H1 (cell line): ENCODE measurements around the gene TBCD. TPM values are rescaled to one million over a fixed set of nuclear protein-coding genes. Genes with fewer than 3 reads are reported as not detected.

Experiments used
- ATF3 ChIP-seq: IDR thresholded peaks from 2 replicates; pipeline ENCODE4 v1.6.1; 2011; ENCODE audit warnings: low read depth, mild to moderate bottlenecking, low read length; ENCODE audit not compliant: insufficient read depth
- BACH1 ChIP-seq: IDR thresholded peaks from 2 replicates; pipeline ENCODE4 v1.6.1; 2012; ENCODE audit warnings: low read length, improper control_type of control experiment
- CEBPB ChIP-seq: IDR thresholded peaks from 2 replicates; pipeline ENCODE4 v1.6.1; 2012; ENCODE audit warnings: low read depth, low read length
- CHD2 ChIP-seq: IDR thresholded peaks from 2 replicates; pipeline ENCODE4 v1.6.1; 2012; ENCODE audit warnings: low read length, improper control_type of control experiment
- CREB1 ChIP-seq: IDR thresholded peaks from 2 replicates; pipeline ENCODE4 v1.6.1; 2012; ENCODE audit warnings: inconsistent platforms
- CTBP2 ChIP-seq: IDR thresholded peaks from 2 replicates; pipeline ENCODE4 v1.7.0; 2011; ENCODE audit warnings: borderline replicate concordance, mild to moderate bottlenecking, moderate library complexity, mixed read lengths, low read length; ENCODE audit not compliant: insufficient read depth, insufficient read length
- E2F6 ChIP-seq: IDR thresholded peaks from 2 replicates; pipeline ENCODE4 v1.6.1; 2012; ENCODE audit warnings: inconsistent platforms
- EP300 ChIP-seq, 2 experiments: IDR thresholded peaks; 1 replicate in 1 of 2; 2 replicates in 1 of 2; pipeline ENCODE4 v1.6.1; 2011 to 2012; ENCODE audit warnings: low read depth in 2 of 2, low read length in 2 of 2, mild to moderate bottlenecking in 2 of 2, borderline replicate concordance in 1 of 2, inconsistent platforms in 1 of 2, moderate library complexity in 1 of 2
- EZH2 ChIP-seq: fragments of 200-600 bp; sonication (generic); IDR thresholded peaks from 2 replicates; pipeline ENCODE4 v1.7.1; 2012; ENCODE audit warnings: low read depth, mild to moderate bottlenecking, moderate library complexity, low read length, inconsistent platforms; ENCODE audit not compliant: severe bottlenecking
- JUND ChIP-seq: IDR thresholded peaks from 2 replicates; pipeline ENCODE4 v1.6.1; 2011; ENCODE audit warnings: mild to moderate bottlenecking, improper control_type of control experiment, low read length
- KDM1A ChIP-seq: fragments of 200-600, 300-600 bp; sonication (generic); IDR thresholded peaks from 2 replicates; pipeline ENCODE4 v1.7.1; 2016; ENCODE audit warnings: mild to moderate bottlenecking, low read length, borderline replicate concordance
- NRF1 ChIP-seq: IDR thresholded peaks from 2 replicates; pipeline ENCODE4 v1.6.1; 2011; ENCODE audit warnings: mild to moderate bottlenecking, low read depth, low read length, improper control_type of control experiment
- POLR2A ChIP-seq, 2 experiments: IDR thresholded peaks; 1 replicate in 1 of 2; 2 replicates in 1 of 2; pipeline ENCODE4 v1.6.1; 2011; ENCODE audit warnings: low read depth in 2 of 2, low read length in 2 of 2, mild to moderate bottlenecking in 2 of 2; ENCODE audit errors: control extremely low read depth in 1 of 2
- RAD21 ChIP-seq, 2 experiments: IDR thresholded peaks in 1 of 2; conservative IDR thresholded peaks in 1 of 2; 2 replicates each; pipeline ENCODE4 v1.6.1; 2011; ENCODE audit warnings: low read depth in 2 of 2, low read length in 2 of 2, improper control_type of control experiment in 1 of 2, inconsistent platforms in 1 of 2, mild to moderate bottlenecking in 1 of 2, moderate library complexity in 1 of 2
- RBBP5 ChIP-seq: IDR thresholded peaks from 2 replicates; pipeline ENCODE4 v1.7.1; 2012; ENCODE audit warnings: low read depth, mild to moderate bottlenecking, inconsistent platforms, low read length, moderate library complexity, borderline replicate concordance
- RFX5 ChIP-seq: IDR thresholded peaks from 2 replicates; pipeline ENCODE4 v1.6.1; 2011; ENCODE audit warnings: low read depth, low read length, improper control_type of control experiment, borderline replicate concordance
- SIN3A ChIP-seq, 2 experiments: IDR thresholded peaks in 1 of 2; conservative IDR thresholded peaks in 1 of 2; 2 replicates each; pipeline ENCODE4 v1.6.1; 2011 to 2012; ENCODE audit warnings: low read length in 2 of 2, improper control_type of control experiment in 1 of 2, low read depth in 1 of 2, mild to moderate bottlenecking in 1 of 2
- SIX5 ChIP-seq: IDR thresholded peaks from 2 replicates; pipeline ENCODE4 v1.6.1; 2011; ENCODE audit warnings: mild to moderate bottlenecking, low read depth, low read length
- SP1 ChIP-seq: IDR thresholded peaks from 2 replicates; pipeline ENCODE4 v1.6.1; 2011; ENCODE audit warnings: low read depth, low read length
- SP2 ChIP-seq: IDR thresholded peaks from 2 replicates; pipeline ENCODE4 v1.6.1; 2012; ENCODE audit warnings: mild to moderate bottlenecking, low read length, inconsistent platforms
- SP4 ChIP-seq: IDR thresholded peaks from 2 replicates; pipeline ENCODE4 v1.6.1; 2012; ENCODE audit warnings: low read length, inconsistent platforms
- SRF ChIP-seq: IDR thresholded peaks from 2 replicates; pipeline ENCODE4 v1.6.1; 2011; ENCODE audit warnings: mild to moderate bottlenecking, low read depth, low read length, moderate library complexity
- TAF1 ChIP-seq: IDR thresholded peaks from 2 replicates; pipeline ENCODE4 v1.6.1; 2011; ENCODE audit warnings: mild to moderate bottlenecking, low read depth, low read length
- polyA plus RNA-seq, 7 experiments: library from polyadenylated mRNA; depleted of rRNA in 3 of 7; stranded (reverse) in 5 of 7; unstranded in 2 of 7; fragments of >200 nt in 5 of 7; fragments of 200-250 nt in 2 of 7; gene quantifications; 1 replicate in 5 of 7; 2 replicates in 1 of 7; 4 replicates in 1 of 7; pipeline versions ENCODE4 v1.2.1 to v1.2.3, GENCODE V29; 2011 to 2013; ENCODE audit warnings: missing spikeins in 2 of 7, mixed read lengths in 2 of 7
- total RNA-seq: library from RNA; stranded (reverse); fragmentation: NEBNext Ultra II Directional; extraction: Animal tissue kit (Norgen Biotek cat#: 25700); gene quantifications from 2 replicates; pipeline ENCODE4 v1.2.1, GENCODE V29; 2021

The TBCD gene
- total and polyA plus RNA-seq, 2 of the 8 experiments (the other 6 are each of a cell fraction or from before 2014, with no cell fraction given): 118 to 162 TPM

DNA sequence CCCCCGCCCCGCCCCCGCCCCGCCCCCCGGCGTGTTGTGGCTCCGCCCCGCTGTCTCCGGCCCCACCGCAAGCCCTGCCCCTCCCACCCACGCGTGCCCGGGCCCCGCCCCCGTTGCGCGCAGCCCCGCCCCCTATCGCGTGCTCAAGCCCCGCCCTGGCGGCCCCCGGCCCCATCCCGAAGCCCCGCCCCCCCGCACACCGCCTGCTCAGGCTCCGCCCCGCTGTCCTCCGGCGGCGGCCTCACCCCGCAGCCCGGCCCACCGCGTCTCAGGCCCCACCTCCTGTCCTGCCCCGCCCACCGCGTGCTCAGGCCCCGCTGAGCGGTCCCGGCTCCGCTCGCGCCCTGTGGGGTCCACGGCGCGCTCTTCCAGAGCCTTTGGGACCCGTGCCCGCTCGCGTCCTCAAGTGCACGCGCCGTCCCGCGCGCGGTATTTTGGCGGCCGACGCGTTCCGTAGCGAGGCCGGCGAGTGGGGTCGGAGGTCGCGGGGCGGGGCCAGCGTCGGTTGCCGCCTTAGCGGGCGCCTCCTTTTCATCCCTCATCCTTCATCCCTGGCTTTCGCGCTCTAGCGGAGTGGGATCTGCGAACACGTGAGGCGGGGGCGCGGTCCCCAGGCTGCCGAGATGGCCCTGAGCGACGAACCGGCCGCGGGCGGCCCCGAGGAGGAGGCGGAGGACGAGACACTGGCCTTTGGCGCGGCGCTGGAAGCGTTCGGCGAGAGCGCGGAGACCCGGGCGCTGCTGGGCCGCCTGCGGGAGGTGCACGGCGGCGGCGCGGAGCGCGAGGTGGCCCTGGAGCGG, at the start of gene TBCD (continued):
- TF ChIP-seq RAD21 (IDR thresholded peaks at IDR 0.05 in 1 of 2, conservative IDR thresholded peaks at IDR 0.05 in 1 of 2; ENCODE audit: low read depth in 2 of 2, low read length in 2 of 2) (no peak), SP1 (0 out of 2 replicates have a peak, but pooled peaks have one; percentile 44), BACH1 (peak; percentile 77), EZH2 (no peak), SIX5 (no peak), CREB1 (no peak; the same call in 1 of the 2 replicates), ATF3 (no peak), KDM1A (no peak), RFX5 (no peak), RBBP5 (peak; percentile 11; the same call in 1 of the 2 replicates), CEBPB (no peak), E2F6 (peak; percentile 62; the same call in 1 of the 2 replicates), POLR2A (IDR thresholded peaks at IDR 0.05; ENCODE audit: control extremely low read depth in 1 of 2, low read depth in 2 of 2, low read length in 2 of 2) (no peak), EP300 (IDR thresholded peaks at IDR 0.05; ENCODE audit: borderline replicate concordance in 1 of 2, low read depth in 2 of 2, low read length in 2 of 2) (no peak), CHD2 (0 out of 2 replicates have a peak, but pooled peaks have one; percentile 21), SP2 (no peak), SIN3A (conservative IDR thresholded peaks at IDR 0.05 in 1 of 2, IDR thresholded peaks at IDR 0.05 in 1 of 2; ENCODE audit: low read depth in 1 of 2, low read length in 2 of 2) (0 out of 4 replicates have a peak, but pooled peaks have one; percentile 5 to 48), JUND (no peak), NRF1 (no peak), SP4 (peak; percentile 55; the same call in 1 of the 2 replicates), SRF (no peak), CTBP2 (peak; percentile 52), TAF1 (no peak)
